ENCODE data around the gene HECW1. TPM values are rescaled to one million over a fixed set of nuclear protein-coding genes. Genes with fewer than 3 reads are reported as not detected.
"Not testable (repeated sequence)": the region's sequence is repeated elsewhere in the genome, so short reads cannot be mapped to it uniquely, and the experiment has no call there.

HECW1 gene
- total and polyA plus RNA-seq, 5 experiments from 2014 or later: not detected

DNA sequence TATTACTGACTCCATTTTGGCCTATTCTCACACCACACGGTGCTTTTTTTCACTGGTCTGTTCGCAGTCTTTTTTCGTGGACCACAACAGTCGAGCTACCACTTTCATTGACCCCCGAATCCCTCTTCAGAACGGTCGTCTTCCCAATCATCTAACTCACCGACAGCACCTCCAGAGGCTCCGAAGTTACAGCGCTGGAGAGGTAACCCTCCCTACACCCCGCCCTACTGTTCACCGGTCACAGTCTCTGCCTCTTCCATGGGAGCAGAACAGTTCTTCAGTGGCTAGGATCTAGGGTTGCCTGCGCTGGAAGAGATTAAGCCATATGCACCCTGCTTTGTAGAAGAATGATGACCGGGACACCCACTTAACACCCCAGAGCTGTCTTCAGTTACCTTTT lies 367.1 kb downstream of the HECW1 start:
- Mint-ChIP-seq H3K4me3 (no peak overlapping the region), H3K27ac (no peak overlapping the region), H3K9me3 (no peaks in the 10 kb centered on the region), H3K36me3 (no peaks in the 10 kb centered on the region), H3K4me1 (no peaks in the 10 kb centered on the region), H3K27me3 (peaks cover 0 to 2% (median 2%) of the 10 kb centered on the region in 5 donors)
- ATAC-seq (no peak), DNase-seq (no peak)
- POLR2A ChIA-PET: no interaction called here

GRCh38 chr7:43480581-43480980 lies 368.1 kb downstream of the HECW1 start:
- no peak for ATAC-seq

GRCh38 chr7:43481902-43482678 lies 369.6 kb downstream of the HECW1 start:
- Mint-ChIP-seq H3K9me3 (no peaks in the 10 kb centered on the region), H3K4me1 (no peaks in the 10 kb centered on the region), H3K27me3 (peaks cover 0 to 5% (median 0%) of the 10 kb centered on the region in 5 donors), H3K36me3 (no peaks in the 10 kb centered on the region), H3K4me3 (no peak overlapping the region), H3K27ac (no peak overlapping the region)
- POLR2A ChIA-PET: no interaction called here
- no peak for DNase-seq
- ATAC-seq: no peak

More at GRCh38 chr7:43480581-43480980, 368.1 kb downstream of the HECW1 start:
- no peaks in the 10 kb centered on the region for H3K4me1 Mint-ChIP-seq
- H3K9me3 Mint-ChIP-seq: no peaks in the 10 kb centered on the region
- H3K4me3 Mint-ChIP-seq: no peak overlapping the region
- H3K36me3 Mint-ChIP-seq: no peaks in the 10 kb centered on the region
- no peak for DNase-seq
- no peak overlapping the region for H3K27ac Mint-ChIP-seq
- POLR2A ChIA-PET: no interaction called here
- H3K27me3 Mint-ChIP-seq: peaks cover 0 to 3% (median 2%) of the 10 kb centered on the region in 5 donors

DNA sequence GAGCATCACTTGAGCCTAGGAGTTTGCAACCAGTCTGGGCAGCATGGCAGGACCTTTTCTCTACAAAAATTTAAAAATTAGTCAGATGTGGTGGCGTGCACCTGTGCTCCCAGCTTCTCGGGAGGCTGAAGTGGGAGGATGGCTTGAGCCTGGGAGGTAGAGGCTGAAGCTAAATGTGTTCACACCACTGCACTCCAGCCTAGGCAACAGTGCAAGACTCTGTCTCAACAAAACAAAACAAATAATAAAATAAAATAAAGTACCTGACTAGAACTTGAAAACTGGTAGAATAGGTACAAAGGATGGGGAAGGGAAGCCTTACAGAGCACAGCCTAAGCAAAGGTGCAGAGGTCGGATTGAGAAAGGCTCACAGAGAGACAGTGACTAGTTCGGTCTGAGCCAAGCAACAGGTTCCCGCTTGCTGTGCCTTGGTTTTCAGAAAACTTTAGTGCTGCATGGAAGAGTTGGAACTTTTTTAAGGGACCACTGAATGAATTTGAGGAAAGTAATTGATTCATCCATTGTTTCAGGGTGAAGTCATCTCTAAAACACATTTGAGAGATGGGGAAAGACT lies 370.3 kb downstream of the HECW1 start:
- no peak overlapping the region for H3K4me3 Mint-ChIP-seq
- ATAC-seq: no peak

DNA sequence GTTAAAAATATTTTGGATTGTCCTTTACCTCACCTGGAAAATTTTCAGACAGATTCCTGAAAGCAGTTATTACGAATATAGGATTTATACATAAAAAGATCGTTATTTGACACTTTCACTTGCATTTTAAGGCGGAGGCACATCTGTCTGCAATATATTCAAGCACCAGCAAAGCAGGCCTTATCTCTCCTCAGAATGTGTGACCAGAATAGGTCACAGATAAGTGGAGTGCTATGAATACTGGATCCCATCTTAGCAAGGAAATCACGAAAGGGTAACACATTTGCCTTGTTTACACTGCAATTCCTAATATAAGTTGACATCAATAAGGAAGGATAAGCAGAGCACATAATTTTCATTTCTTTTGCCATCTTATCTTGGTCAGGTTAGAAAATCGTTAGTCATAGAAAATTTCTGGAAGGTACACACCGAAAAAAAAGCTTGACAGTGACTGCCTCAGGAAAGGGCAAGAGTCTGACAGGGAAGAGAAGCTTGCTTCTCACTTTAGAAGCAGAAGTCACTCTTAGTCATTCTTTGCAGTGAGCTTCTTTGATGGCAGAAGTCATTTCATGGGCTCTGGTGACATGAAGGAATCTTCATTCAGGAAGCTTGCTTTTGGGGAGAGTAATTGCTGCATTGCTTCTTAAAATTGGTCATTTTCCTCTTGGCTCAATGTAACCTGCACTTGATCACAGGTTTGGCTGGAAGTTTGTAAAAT lies 372.4 kb downstream of the HECW1 start:
- ATAC-seq (no peak), DNase-seq (no peak)
- POLR2A ChIA-PET: no interaction called here
- Mint-ChIP-seq H3K4me1 (peaks cover 0 to 7% (median under 1%) of the 10 kb centered on the region in 4 donors), H3K36me3 (no peaks in the 10 kb centered on the region), H3K4me3 (no peak overlapping the region), H3K27ac (no peak overlapping the region), H3K27me3 (peaks cover 0 to 5% (median 0%) of the 10 kb centered on the region in 5 donors), H3K9me3 (no peaks in the 10 kb centered on the region)

More for the DNA sequence above, 370.3 kb downstream of the HECW1 start:
- POLR2A ChIA-PET: no interaction called here
- Mint-ChIP-seq H3K27ac (no peak overlapping the region), H3K36me3 (no peaks in the 10 kb centered on the region), H3K9me3 (no peaks in the 10 kb centered on the region), H3K27me3 (peaks cover 0 to 5% (median 0%) of the 10 kb centered on the region in 5 donors), H3K4me1 (peaks cover 0 to 3% (median under 1%) of the 10 kb centered on the region in 4 donors)
- no peak for DNase-seq

- Mint-ChIP-seq H3K36me3 (no peaks in the 10 kb centered on the region), H3K27me3 (peaks cover 0 to 7% (median 0%) of the 10 kb centered on the region in 5 donors), H3K4me3 (no peak overlapping the region), H3K27ac (no peak overlapping the region), H3K9me3 (no peaks in the 10 kb centered on the region), H3K4me1 (peaks cover 0 to 7% (median under 1%) of the 10 kb centered on the region in 4 donors)
- ATAC-seq (no peak), DNase-seq (no peak)
- POLR2A ChIA-PET: no interaction called here
Measured at GRCh38 chr7:43485580-43485979, 373.1 kb downstream of the HECW1 start.

DNA sequence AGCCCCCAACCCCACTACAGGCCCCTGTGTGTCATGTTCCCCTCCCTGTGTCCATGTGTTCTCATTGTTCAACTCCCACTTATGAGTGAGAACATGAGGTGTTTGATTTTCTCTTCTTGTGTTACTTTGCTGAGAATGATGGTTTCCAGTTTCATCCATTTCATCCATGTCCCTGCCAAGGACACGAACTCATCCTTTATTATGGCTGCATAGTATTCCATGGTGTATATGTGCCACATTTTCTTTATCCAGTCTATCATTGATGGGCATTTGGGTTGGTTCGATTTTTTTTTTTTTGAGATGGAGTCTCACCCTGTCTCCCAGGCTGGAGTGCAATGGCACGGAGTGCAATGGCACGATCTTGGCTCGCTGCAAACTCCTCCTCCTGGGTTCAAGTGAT lies 373.6 kb downstream of the HECW1 start:
- H3K36me3 Mint-ChIP-seq, ATAC-seq, H3K4me3 Mint-ChIP-seq, H3K27me3 Mint-ChIP-seq, H3K4me1 Mint-ChIP-seq, POLR2A ChIA-PET, H3K27ac Mint-ChIP-seq, H3K9me3 Mint-ChIP-seq, DNase-seq: not testable (repeated sequence)

DNA sequence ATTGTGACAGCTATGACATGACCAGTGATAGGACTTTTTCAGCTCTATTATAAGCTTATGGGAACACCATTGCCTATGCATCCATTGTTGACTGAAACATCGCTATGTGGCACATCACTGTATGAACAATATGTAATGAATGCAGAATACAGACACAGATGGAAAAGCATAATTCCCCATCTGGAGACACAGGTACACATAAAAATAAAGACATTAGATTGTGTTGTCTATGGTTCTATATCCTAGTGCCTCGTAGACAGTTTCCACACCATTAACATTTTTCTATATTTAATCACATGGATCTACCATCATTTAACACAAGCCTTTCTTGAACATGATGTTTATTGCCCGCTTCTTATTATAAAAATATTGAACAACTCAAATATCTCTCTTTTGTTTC lies 374.2 kb downstream of the HECW1 start:
- ATAC-seq: no peak
- Mint-ChIP-seq H3K4me1 (peaks cover 0 to 7% (median under 1%) of the 10 kb centered on the region in 4 donors), H3K27ac (no peak overlapping the region), H3K27me3 (peaks cover 0 to 7% (median 0%) of the 10 kb centered on the region in 5 donors), H3K9me3 (no peaks in the 10 kb centered on the region), H3K36me3 (no peaks in the 10 kb centered on the region), H3K4me3 (no peak overlapping the region)
- no peak for DNase-seq
- POLR2A ChIA-PET: no interaction called here

- Mint-ChIP-seq H3K4me3 (no peak overlapping the region), H3K27me3 (peaks cover 0 to 7% (median 0%) of the 10 kb centered on the region in 5 donors), H3K9me3 (no peaks in the 10 kb centered on the region), H3K27ac (no peak overlapping the region), H3K36me3 (no peaks in the 10 kb centered on the region), H3K4me1 (peaks cover 0 to 7% (median under 1%) of the 10 kb centered on the region in 4 donors)
- POLR2A ChIA-PET: no interaction called here
- ATAC-seq: no peak
- no peak for DNase-seq
Measured at GRCh38 chr7:43487731-43488073, 375.3 kb downstream of the HECW1 start.

DNA sequence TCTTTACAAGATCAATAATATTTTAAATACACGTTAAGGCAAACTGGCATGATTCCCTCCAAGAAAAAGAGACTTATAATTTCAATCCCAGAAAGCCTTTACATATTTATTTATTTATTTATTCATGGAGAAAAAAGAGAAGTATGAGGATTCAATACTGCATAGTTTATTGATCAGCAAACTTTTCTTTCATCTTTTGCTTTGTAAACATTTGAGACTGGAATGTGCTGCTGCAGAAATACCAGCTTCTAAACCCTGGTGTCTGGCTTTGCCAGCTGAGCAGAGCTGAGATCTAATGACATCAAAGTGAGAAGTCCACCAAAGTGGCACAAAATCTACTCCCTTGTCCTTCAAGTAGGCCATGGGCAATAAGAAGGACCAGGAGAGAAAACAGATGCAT lies 376.8 kb downstream of the HECW1 start:
- POLR2A ChIA-PET: no interaction called here
- DNase-seq: no peak
- Mint-ChIP-seq H3K4me3 (no peak overlapping the region), H3K9me3 (no peaks in the 10 kb centered on the region), H3K36me3 (no peaks in the 10 kb centered on the region), H3K27ac (no peak overlapping the region), H3K27me3 (peaks cover 0 to 5% (median 3%) of the 10 kb centered on the region in 5 donors), H3K4me1 (peaks cover 0 to 7% (median under 1%) of the 10 kb centered on the region in 4 donors)
- ATAC-seq: no peak

- no peak overlapping the region for H3K4me3 Mint-ChIP-seq
- no peak overlapping the region for H3K27ac Mint-ChIP-seq
- no peaks in the 10 kb centered on the region for H3K36me3 Mint-ChIP-seq
- peaks cover 0 to 7% (median under 1%) of the 10 kb centered on the region in 4 donors for H3K4me1 Mint-ChIP-seq
- H3K27me3 Mint-ChIP-seq: peaks cover 0 to 5% (median 3%) of the 10 kb centered on the region in 5 donors
- DNase-seq (no peak), ATAC-seq (no peak)
- H3K9me3 Mint-ChIP-seq: no peaks in the 10 kb centered on the region
- POLR2A ChIA-PET: no interaction called here
Measured at GRCh38 chr7:43490016-43490415, 377.6 kb downstream of the HECW1 start.

DNA sequence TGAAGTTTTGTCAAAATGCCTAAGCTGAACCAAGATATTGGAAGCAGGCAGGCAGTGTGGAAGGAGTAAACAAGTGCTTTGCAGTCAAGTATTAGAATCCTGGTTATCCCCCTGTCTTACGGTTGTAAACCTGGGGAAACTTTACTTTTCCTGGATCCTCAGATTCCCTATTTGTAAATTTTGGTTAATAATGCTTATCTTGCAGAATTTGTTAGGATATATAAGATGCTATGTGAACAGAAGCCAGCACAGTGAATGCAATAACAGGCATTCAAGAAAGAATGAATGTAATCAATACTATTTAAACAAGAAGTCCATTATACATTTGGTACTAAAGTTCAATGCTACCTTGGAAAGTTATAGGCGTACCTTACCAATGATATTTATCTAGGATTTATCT lies 378.7 kb downstream of the HECW1 start:
- no peaks in the 10 kb centered on the region for H3K36me3 Mint-ChIP-seq
- DNase-seq (no peak), ATAC-seq (no peak)
- POLR2A ChIA-PET: no interaction called here
- no peak overlapping the region for H3K27ac Mint-ChIP-seq
- peaks cover 3 to 9% (median 5%) of the 10 kb centered on the region in 5 donors for H3K27me3 Mint-ChIP-seq
- no peaks in the 10 kb centered on the region for H3K9me3 Mint-ChIP-seq
- H3K4me1 Mint-ChIP-seq: peaks cover 0 to 7% (median under 1%) of the 10 kb centered on the region in 4 donors
- no peak overlapping the region for H3K4me3 Mint-ChIP-seq

- no peaks in the 10 kb centered on the region for H3K36me3 Mint-ChIP-seq
- peaks cover 4 to 10% (median 5%) of the 10 kb centered on the region in 5 donors for H3K27me3 Mint-ChIP-seq
- H3K4me1 Mint-ChIP-seq: peaks cover 0 to 7% (median under 1%) of the 10 kb centered on the region in 4 donors
- ATAC-seq: no peak
- POLR2A ChIA-PET: no interaction called here
- H3K4me3 Mint-ChIP-seq: no peak overlapping the region
- DNase-seq: no peak
- H3K9me3 Mint-ChIP-seq: no peaks in the 10 kb centered on the region
- no peak overlapping the region for H3K27ac Mint-ChIP-seq
Measured at GRCh38 chr7:43491984-43492383, 379.5 kb downstream of the HECW1 start.
